K562 treated with DMSO at 1 percent for 12 hours (cell line): ENCODE data around the gene SRSF3. TPM values are rescaled to one million over a fixed set of nuclear protein-coding genes. Genes with fewer than 3 reads are reported as not detected.

ENCODE experiments used
- total RNA-seq: library from RNA; unstranded; fragments of 300-600 nt; gene quantifications from 2 replicates; pipeline ENCODE4 v1.2.3, GENCODE V29; 2022; ENCODE audit not compliant: insufficient read depth

SRSF3 gene
- total RNA-seq: 192 and 261 TPM in 2 replicates

DNA sequence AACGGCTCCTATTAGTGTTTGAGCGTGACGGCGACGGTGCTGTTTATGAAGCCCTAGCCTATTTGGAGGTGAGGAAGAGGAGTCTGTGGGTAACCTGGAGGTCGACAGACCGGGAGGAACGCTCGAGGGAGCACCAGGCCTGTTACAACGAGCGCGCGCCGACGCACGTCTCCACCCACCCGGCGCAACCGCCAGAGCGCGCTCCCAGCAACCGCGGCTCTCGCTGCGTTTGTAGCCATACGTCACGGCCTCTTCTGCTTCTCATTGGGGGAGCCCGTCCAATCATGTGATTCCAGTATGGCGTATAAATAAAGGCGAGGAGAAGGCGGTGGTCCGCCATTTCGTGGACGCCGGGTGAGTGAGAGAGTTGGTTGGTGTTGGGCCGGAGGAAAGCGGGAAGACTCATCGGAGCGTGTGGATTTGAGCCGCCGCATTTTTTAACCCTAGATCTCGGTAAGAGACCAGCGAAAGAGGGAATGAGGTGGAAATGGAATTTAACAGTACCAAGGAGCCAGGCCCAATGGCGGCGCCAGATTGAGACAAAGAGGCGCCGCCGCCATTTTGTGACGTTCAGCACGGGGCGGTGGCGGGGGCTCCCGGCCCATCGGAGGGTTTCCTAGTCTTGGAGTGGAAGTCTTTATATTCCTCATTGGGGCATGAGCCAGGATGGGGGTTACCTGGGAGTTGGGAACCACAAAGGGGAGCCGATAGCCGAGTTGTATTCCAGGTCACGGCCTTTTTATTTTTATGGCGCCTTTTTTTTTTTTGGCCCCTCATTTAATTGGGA lies at the start of gene SRSF3:
Gene SRSF3, plus strand, starts transcription at position 334 of the 787 bp plus-strand sequence. CDS start 2,401 bp downstream, outside the sequence.

DNA sequence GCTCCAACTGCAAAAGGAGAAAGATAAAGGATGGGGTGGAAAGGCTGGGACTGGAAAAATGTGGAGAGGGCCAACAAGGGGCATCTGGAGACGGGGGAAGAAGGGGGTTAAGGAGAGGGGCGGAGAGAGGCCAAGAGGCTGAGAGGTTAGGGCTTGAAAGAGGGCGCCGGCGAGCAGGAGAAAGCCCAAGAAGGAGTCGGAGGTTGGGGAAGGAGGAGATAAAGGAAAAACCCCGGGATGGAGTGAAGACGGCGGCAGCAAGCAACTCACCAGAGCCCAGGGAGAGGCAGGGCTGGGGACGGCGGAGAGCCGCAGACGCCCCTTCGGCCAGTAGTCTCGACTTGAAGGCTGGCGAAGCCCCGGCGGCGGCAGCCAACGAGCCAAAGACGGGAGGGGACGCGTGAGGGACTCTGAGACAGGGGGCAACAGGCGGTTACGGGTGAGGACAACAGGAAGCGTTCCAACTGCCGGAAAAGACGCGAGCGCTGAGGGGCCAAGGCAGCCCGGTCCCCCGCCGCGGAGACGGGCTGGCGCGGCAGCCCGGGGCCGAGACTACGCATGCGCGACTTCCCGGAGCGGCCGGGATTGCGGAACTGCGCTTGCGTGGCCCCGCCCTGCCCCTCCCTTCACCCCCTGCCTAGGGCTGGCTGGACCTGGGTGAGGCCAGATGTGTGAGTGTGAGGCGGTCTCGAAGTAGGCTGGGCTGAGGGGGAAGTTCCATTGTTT lies 47.1 kb upstream of the SRSF3 start, which contains the start of gene STK38:
Gene STK38, minus strand, starts transcription at position 560 of the 726 bp plus-strand sequence. CDS start 7,277 bp downstream, outside the sequence.

Other genes with a start within 250 kb of the SRSF3 start
- not detected in 2 replicates for gene ETV7, start 206.7 kb upstream of the SRSF3 start, total RNA-seq
- not detected in 2 replicates for gene PXT1, start 151.5 kb upstream of the SRSF3 start, total RNA-seq
- 23.6 and 66.3 TPM in 2 replicates for gene KCTD20, start 151.4 kb upstream of the SRSF3 start, total RNA-seq
- 13.7 and 30.4 TPM in 2 replicates for gene STK38, start 46.9 kb upstream of the SRSF3 start, total RNA-seq
- 14.8 and 21.5 TPM in 2 replicates for gene CDKN1A, start 84.4 kb downstream of the SRSF3 start, total RNA-seq
- not detected in 2 replicates for gene RAB44, start 103.5 kb downstream of the SRSF3 start, total RNA-seq
- gene CPNE5, start 245.1 kb downstream of the SRSF3 start, total RNA-seq: 0.53 and 0.63 TPM in 2 replicates